ENCODE data around the gene ASPM.

DNA sequence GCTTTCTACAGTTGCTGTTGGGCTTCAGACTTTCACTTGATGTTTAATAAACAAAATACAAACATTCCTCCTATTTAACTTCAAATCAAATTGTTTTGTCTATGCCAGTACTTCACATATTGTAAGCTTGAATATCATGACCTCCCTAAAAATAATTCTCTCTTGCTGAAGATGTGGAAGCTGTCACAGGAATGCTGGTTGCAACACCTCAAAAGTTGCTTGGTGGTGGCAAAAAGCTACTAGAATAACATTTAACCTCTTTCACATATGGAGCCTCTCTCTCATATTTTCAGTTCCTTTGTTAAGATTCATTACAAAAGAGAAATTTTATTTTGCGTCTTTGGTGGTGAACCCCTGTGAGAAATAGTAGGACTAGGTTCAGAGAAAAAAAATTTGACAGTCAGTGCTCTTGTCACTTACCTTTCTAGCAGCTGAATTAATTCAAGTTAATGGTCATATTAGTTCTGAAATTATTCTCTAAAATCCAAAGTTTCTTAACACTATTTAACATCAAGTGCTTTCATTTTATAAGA is 53.9 kb downstream of the ASPM start:
- TF ChIP-seq, protein P1, sequence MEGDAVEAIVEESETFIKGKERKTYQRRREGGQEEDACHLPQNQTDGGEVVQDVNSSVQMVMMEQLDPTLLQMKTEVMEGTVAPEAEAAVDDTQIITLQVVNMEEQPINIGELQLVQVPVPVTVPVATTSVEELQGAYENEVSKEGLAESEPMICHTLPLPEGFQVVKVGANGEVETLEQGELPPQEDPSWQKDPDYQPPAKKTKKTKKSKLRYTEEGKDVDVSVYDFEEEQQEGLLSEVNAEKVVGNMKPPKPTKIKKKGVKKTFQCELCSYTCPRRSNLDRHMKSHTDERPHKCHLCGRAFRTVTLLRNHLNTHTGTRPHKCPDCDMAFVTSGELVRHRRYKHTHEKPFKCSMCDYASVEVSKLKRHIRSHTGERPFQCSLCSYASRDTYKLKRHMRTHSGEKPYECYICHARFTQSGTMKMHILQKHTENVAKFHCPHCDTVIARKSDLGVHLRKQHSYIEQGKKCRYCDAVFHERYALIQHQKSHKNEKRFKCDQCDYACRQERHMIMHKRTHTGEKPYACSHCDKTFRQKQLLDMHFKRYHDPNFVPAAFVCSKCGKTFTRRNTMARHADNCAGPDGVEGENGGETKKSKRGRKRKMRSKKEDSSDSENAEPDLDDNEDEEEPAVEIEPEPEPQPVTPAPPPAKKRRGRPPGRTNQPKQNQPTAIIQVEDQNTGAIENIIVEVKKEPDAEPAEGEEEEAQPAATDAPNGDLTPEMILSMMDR (IDR thresholded peaks at IDR 0.05): no peak
- no peak for TF ChIP-seq POLR2AphosphoS5 (IDR thresholded peaks at IDR 0.05)

All from prostate gland (tissue), 2 donors.